Measurements from ENCODE around the gene BHLHE23. TPM values are rescaled to one million over a fixed set of nuclear protein-coding genes. Genes with fewer than 3 reads are reported as not detected.

Gene BHLHE23
- total RNA-seq, 1 experiment from 2014 or later: not detected

DNA sequence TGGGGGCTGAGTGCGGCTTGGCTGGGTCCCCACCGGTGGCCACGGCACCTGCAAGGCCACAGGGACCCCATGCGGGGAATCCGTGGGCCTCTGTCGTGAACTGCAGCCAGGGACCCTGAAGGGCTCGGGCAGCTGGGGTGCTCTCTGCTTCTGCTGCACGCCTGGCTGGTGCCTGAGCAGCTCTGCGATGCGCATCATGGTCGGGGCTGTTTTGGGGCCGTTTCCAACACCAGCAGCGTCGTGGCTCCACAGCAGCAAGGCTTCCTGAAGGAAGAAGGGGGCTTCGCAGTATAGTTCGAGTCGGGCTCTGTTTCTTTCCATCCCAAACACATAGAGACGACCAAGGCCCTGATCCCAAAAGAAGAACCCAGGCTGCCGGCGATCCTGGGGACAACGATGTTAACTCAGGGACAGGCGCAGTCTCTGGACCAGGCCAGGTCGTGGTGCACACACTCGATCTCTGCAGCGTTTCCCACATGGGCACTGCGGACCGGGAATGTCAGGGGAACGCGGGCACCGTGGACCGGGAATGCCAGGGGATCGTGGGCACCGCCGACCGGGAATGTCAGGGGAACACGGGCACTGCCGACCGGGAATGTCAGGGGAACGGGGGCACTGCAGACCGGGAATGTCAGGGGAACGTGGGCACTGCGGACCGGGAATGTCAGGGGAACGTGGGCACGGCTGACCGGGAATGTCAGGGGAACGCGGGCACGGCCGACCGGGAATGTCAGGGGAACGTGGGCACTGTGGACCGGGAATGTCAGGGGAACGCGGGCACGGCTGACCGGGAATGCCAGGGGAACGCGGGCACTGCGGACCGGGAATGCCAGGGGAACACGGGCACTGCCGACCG, 36.8 kb upstream of the BHLHE23 start:
- ChIA-PET POLR2A (no interaction called here), RAD21 (ENCODE audit: low non-redundant PET in 1 of 2, low total read pairs in 2 of 2, uncharacterized antibody in 2 of 2, unreplicated experiment in 2 of 2) (no interaction called here), CTCF (no interaction called here)
- BruUV-seq (replicated peaks): no TSS peak
- Histone ChIP-seq H3K4me3 (replicated peaks in 1 of 2; ENCODE audit: low read depth in 1 of 2, low read length in 2 of 2) (no peak overlapping the region), H3K79me2 (ENCODE audit: insufficient read depth, low read length) (no peaks in the 10 kb centered on the region), H3K9me2 (ENCODE audit: insufficient read depth) (no peaks in the 10 kb centered on the region), H3K9ac (ENCODE audit: low read length) (no peak overlapping the region), H3K27ac (ENCODE audit: low read depth, low read length) (no peak overlapping the region), H3K4me1 (ENCODE audit: control insufficient read depth in 1 of 2, insufficient read depth in 2 of 2, low read length in 2 of 2) (no peaks in the 10 kb centered on the region), H2AFZ (ENCODE audit: low read depth, low read length, poor library complexity, severe bottlenecking) (no peak overlapping the region), H3K4me2 (ENCODE audit: low read length) (no peak overlapping the region), H3K9me3 (ENCODE audit: control insufficient read depth in 1 of 2, insufficient read depth in 1 of 2, low read depth in 1 of 2, low read length in 2 of 2) (no peaks in the 10 kb centered on the region; a peak in 1 of 4 replicates), H3K36me3 (ENCODE audit: control insufficient read depth in 1 of 2, insufficient read depth in 2 of 2, low read length in 2 of 2) (no peaks in the 10 kb centered on the region), H4K20me1 (ENCODE audit: insufficient read depth) (no peaks in the 10 kb centered on the region), H3K27me3 (ENCODE audit: insufficient read depth, low read length) (peaks cover 31% of the 10 kb centered on the region)
- intact Hi-C loops (cut with micrococcal nuclease): no loop called here
- TF ChIP-seq POLR2A (IDR thresholded peaks at IDR 0.05; ENCODE audit: borderline replicate concordance, extremely low read depth, insufficient read depth, insufficient read length) (no peak), FOSL1 (IDR thresholded peaks at IDR 0.05; ENCODE audit: low read depth) (no peak), TCF7L2 (IDR thresholded peaks at IDR 0.05; ENCODE audit: borderline replicate concordance, extremely low read depth, insufficient read depth, insufficient read length) (no peak), ZNF274 (IDR thresholded peaks at IDR 0.05; ENCODE audit: low read depth, low read length) (no peak), ELF1 (IDR thresholded peaks at IDR 0.05; ENCODE audit: borderline replicate concordance, low read depth) (no peak), SIN3A (IDR thresholded peaks at IDR 0.05; ENCODE audit: low read depth) (no peak), EZH2 (IDR thresholded peaks at IDR 0.05) (no peak), RAD21 (IDR thresholded peaks at IDR 0.05; ENCODE audit: low read depth) (no peak)
- TF ChIP-seq, protein P1, sequence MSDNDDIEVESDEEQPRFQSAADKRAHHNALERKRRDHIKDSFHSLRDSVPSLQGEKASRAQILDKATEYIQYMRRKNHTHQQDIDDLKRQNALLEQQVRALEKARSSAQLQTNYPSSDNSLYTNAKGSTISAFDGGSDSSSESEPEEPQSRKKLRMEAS (IDR thresholded peaks at IDR 0.05): no peak
- TF ChIP-seq, protein P2, sequence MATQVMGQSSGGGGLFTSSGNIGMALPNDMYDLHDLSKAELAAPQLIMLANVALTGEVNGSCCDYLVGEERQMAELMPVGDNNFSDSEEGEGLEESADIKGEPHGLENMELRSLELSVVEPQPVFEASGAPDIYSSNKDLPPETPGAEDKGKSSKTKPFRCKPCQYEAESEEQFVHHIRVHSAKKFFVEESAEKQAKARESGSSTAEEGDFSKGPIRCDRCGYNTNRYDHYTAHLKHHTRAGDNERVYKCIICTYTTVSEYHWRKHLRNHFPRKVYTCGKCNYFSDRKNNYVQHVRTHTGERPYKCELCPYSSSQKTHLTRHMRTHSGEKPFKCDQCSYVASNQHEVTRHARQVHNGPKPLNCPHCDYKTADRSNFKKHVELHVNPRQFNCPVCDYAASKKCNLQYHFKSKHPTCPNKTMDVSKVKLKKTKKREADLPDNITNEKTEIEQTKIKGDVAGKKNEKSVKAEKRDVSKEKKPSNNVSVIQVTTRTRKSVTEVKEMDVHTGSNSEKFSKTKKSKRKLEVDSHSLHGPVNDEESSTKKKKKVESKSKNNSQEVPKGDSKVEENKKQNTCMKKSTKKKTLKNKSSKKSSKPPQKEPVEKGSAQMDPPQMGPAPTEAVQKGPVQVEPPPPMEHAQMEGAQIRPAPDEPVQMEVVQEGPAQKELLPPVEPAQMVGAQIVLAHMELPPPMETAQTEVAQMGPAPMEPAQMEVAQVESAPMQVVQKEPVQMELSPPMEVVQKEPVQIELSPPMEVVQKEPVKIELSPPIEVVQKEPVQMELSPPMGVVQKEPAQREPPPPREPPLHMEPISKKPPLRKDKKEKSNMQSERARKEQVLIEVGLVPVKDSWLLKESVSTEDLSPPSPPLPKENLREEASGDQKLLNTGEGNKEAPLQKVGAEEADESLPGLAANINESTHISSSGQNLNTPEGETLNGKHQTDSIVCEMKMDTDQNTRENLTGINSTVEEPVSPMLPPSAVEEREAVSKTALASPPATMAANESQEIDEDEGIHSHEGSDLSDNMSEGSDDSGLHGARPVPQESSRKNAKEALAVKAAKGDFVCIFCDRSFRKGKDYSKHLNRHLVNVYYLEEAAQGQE (IDR thresholded peaks at IDR 0.05; ENCODE audit: low read depth): no peak
- no peak for ATAC-seq
- no peak for DNase-seq (ENCODE audit: low read depth, low spot score)

Measured in HCT116 (cell line).